ENCODE data around the gene PANX3.

Gene PANX3

GRCh38 chr11:124661553-124661952, 50.3 kb downstream of the PANX3 start:
- DNase-seq = no peak

GRCh38 chr11:124662106-124662505, 50.9 kb downstream of the PANX3 start:
- DNase-seq = no peak

DNA sequence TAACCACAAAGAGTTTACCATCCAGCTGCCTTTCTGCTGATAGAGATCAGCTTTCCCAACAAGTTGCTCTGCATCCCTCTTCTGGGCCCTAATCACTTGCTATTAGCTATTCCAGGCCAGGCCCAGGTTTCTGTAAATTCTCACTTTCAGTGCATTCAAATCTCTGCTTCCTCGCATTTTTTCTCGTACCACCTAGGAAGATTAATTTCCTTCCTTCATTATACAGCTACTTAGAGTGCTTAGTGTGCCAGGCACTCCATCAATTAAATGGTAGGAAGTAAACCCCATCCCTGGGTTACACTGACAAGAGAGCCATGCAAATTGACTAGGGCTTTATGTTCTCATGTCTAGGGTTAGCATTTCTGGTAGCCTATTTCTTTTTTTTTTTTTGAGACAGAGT, 52.6 kb downstream of the PANX3 start:
- DNase-seq = no peak

DNA sequence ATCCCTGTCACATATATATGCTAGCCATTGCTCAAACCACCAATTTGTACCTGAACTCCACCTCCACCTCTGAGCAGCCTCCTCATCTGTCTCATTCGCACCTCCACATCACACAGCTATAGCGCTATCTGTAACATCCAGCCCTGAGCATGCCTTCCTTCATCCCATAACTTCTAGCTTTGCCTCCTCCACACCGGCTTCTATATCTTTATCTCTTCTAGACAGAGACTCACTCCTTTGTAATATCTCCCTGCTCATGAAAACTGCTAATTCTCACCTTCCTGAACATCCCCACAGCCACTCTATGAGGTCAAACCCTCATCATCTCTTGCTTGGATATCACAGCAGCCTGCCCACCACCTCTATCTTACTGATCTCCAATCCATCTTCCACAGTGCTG, 56.4 kb downstream of the PANX3 start:
- DNase-seq = no peak

- peak; percentile 56 for DNase-seq
Observed at GRCh38 chr11:124669193-124669592, 58.0 kb downstream of the PANX3 start.
